Panc1 (cell line): ENCODE results near the gene OPN1MW3. TPM values are rescaled to one million over a fixed set of nuclear protein-coding genes. Genes with fewer than 3 reads are reported as not detected.
A peak's percentile ranks its signal among the peaks of the same experiment; 100 is the strongest.
"Not testable (repeated sequence)": the region's sequence is repeated elsewhere in the genome, so short reads cannot be mapped to it uniquely, and the experiment has no call there.

Experiments
- ATAC-seq: fragments of 200-7000 bp; cut with Tn5 transposase; 2 replicates; pipeline ENCODE4 v1.9.1; 2020; ENCODE audit warnings: mild to moderate bottlenecking, moderate library complexity
- BruUV-seq: library from RNA; stranded (reverse); fragments of 400-500 nt; replicated peaks from 2 replicates; lab custom pipeline; 2021; lab: Mats Ljungman, UMichigan
- CTCF ChIA-PET: fragments of 300-600 bp; sonication (Branson Sonifier 250); formaldehyde crosslinking; loops from one replicate; lab custom pipeline; 2022; ENCODE audit warnings: antibody characterized with exemption; lab: Charles Lee
- POLR2A ChIA-PET: fragments of 300-600 bp; sonication (Branson Sonifier 250); formaldehyde crosslinking; loops from one replicate; lab custom pipeline; 2022; ENCODE audit warnings: antibody characterized with exemption; lab: Charles Lee
- DNase-seq: peaks from one replicate; pipeline ENCODE4 v3.0.0-alpha.2; 2010; ENCODE audit warnings: low read depth, low spot score
- H3K27ac ChIP-seq: 2 replicates; pipeline ENCODE4 v1.5.1; 2011; ENCODE audit warnings: mild to moderate bottlenecking, low read length, inconsistent platforms
- H3K27me3 ChIP-seq: fragments of 200-500 bp; sonication (Bioruptor generic); 2 replicates; pipeline ENCODE4 v1.6.0; 2014; ENCODE audit warnings: low read length, inconsistent platforms; ENCODE audit not compliant: control insufficient read depth, insufficient read depth
- H3K36me3 ChIP-seq: fragments of 200-500 bp; sonication (Bioruptor generic); 2 replicates; pipeline ENCODE4 v1.5.1; 2014; ENCODE audit warnings: inconsistent platforms, mild to moderate bottlenecking, low read length, moderate library complexity; ENCODE audit not compliant: control insufficient read depth, insufficient read depth
- H3K4me1 ChIP-seq: 2 replicates; pipeline ENCODE4 v1.5.1; 2011; ENCODE audit warnings: inconsistent platforms, mild to moderate bottlenecking, low read length, moderate library complexity; ENCODE audit not compliant: control insufficient read depth, insufficient read depth
- H3K4me3 ChIP-seq, 2 experiments: 2 replicates each; pipeline ENCODE4 v1.5.1; 2011 to 2012; ENCODE audit warnings: low read depth in 2 of 2, low read length in 2 of 2, mild to moderate bottlenecking in 2 of 2, inconsistent platforms in 1 of 2, moderate library complexity in 1 of 2
- H3K9me3 ChIP-seq: fragments of 200-500 bp; sonication (Bioruptor generic); 2 replicates; pipeline ENCODE4 v1.5.1; 2014; ENCODE audit warnings: low read depth, mild to moderate bottlenecking, inconsistent platforms, low read length, moderate library complexity; ENCODE audit not compliant: control insufficient read depth, insufficient read depth
- in situ Hi-C: cut with HindIII; loops from 2 replicates; pipeline ENCODE4 v1.10.0; 2016; ENCODE audit warnings: low sequenced_read_pairs, low pct_unique_long_range_greater_than_20kb
- intact Hi-C: fragments of 100-400 bp; cut with micrococcal nuclease; formaldehyde crosslinking; loops from one replicate; pipeline ENCODE4 v1.10.0; 2022; ENCODE audit not compliant: unreplicated experiment
- total RNA-seq: library from RNA; stranded (reverse); gene quantifications from one replicate; pipeline ENCODE4 v1.2.1, GENCODE V29; 2021; ENCODE audit not compliant: unreplicated experiment

Gene OPN1MW3
- total RNA-seq, 1 experiment from 2014 or later = not detected

DNA sequence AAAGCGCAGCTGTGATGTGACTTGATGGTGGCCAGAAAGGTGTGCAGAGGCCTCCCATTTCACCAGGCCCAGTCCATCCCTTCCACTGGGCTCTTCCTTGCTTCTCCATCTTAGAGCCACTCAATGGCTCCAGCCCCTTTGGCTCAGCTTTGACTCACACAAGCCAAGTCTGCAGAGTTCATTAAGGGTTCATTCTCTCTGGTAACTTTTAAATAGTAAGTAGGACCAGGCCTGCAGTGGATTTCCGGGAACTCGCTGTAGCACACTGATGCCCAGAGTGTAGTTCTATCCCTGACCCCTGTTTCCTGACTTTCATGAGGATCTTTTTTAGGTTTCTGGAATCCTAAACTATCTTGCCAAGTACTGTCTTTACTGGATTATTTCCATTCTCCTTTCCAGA is 25.9 kb upstream of the OPN1MW3 start:
- CTCF ChIA-PET, H3K9me3 ChIP-seq, H3K4me1 ChIP-seq, H3K27me3 ChIP-seq, in situ Hi-C loops, ATAC-seq, intact Hi-C loops, POLR2A ChIA-PET, BruUV-seq, H3K27ac ChIP-seq, DNase-seq, H3K4me3 ChIP-seq, H3K36me3 ChIP-seq: not testable (repeated sequence)

DNA sequence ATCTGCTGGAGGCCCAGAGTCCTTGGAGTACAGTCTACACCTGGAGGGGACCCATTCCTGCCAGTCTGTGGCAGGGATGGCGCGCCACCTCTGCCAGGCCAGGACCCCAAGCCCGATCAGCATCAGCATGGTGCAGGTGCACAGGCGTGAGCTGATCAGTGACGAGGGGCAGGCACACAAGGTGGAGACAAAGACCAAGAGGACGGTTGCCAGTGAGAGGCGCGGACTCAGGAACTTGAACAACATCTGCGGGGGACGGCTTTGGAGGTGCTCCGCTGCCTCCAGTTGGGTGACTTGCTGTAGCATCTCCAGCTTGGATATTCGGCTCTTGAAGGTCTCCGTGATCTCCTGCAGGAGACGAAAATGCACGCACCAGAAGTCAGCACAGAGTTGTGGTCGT is 23.8 kb upstream of the OPN1MW3 start:
- in situ Hi-C loops, H3K9me3 ChIP-seq, H3K36me3 ChIP-seq, POLR2A ChIA-PET, H3K27ac ChIP-seq, ATAC-seq, intact Hi-C loops, H3K27me3 ChIP-seq, DNase-seq, H3K4me1 ChIP-seq, H3K4me3 ChIP-seq, BruUV-seq, CTCF ChIA-PET: not testable (repeated sequence)

DNA sequence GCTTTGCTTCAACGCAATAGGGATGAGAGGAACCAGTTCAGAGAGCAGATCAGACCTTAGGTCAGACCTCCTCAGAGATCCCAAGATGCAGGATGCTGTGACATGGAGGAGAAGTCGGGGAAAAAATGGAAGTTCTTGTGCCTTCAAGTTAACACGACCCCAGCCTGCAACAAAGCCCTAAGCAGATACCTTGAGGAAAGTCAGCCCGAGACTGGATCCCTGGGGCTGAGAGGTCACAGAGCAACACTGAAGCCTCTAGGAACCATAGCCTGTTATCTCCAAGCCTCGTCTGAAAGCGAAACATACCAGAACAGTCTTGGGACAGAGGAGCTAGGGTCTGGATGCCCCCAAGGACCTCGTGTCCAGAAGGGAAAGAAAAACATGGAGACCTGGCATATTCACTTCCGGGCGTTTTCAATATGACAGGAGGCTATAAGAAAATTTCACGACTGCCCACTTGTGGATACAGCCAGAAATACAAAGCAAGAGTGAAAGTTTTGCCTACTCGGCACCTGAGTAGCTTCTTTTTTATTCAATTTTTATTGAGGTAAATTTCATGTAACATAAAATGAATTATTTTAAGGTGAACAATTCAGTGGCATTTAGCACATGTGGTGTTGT is 18.3 kb upstream of the OPN1MW3 start:
- in situ Hi-C loops, CTCF ChIA-PET, POLR2A ChIA-PET, H3K9me3 ChIP-seq, H3K4me3 ChIP-seq, H3K27ac ChIP-seq, DNase-seq, intact Hi-C loops, H3K4me1 ChIP-seq, ATAC-seq, H3K36me3 ChIP-seq, H3K27me3 ChIP-seq, BruUV-seq: not testable (repeated sequence)

DNA sequence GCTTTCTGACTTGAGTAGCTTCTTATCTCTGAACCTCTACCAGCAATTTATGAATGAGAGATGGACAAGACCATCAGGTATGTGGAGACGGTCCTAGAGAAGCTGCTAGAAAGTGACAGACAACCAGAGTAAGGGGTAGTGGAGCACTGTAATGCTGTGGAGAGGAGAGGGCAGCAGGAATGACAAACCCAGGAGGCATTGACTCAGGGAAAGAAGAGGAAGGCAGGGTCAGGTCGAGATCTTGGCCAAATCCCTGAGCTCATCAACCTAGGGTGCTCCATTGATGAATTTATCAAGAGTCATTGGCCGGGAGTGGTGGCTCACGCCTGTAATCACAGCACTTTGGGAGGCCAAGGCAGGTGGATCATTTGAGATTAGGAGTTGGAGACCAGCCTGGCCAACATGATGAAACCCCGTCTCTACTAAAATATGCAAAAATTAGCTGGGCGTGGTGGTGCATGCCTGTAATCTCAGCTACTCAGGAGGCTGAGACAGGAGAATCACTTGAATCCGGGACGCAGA is 17.3 kb upstream of the OPN1MW3 start:
- DNase-seq, H3K9me3 ChIP-seq, H3K4me1 ChIP-seq, POLR2A ChIA-PET, H3K27me3 ChIP-seq, H3K4me3 ChIP-seq, H3K27ac ChIP-seq, H3K36me3 ChIP-seq, ATAC-seq, BruUV-seq, in situ Hi-C loops, CTCF ChIA-PET, intact Hi-C loops: not testable (repeated sequence)

DNA sequence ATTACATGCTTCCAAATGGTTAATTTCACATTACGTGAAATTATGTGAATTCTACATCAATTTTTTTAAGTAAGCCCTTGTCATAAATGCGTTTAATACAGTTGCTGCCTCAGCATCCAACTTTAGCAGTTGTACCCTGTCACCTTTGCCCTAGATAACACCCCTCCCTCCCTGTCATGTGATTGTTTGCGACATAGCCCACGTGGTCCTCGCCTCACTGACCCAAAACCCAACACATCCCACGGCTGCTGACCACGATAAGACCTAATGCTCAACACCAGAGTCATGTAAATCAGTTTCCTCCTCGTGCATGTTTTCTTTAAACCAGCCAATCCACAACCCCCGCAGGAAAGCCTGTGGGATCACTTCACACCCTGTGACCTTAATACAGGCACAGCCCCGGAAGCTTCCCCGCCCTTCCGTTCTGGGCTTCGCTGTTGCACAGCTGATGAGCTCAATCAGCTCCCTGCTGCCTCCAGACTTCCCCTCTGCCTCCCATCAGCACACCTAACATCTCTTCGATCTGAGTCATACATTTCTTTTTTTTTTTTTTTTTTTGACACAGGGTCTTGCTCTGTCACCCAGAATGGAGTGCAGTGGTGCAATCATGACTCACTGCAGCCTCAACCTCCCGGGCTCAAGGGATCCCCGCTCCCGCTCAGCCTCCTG is 9.9 kb upstream of the OPN1MW3 start:
- DNase-seq, H3K9me3 ChIP-seq, H3K27ac ChIP-seq, H3K36me3 ChIP-seq, CTCF ChIA-PET, POLR2A ChIA-PET, intact Hi-C loops, BruUV-seq, H3K27me3 ChIP-seq, H3K4me1 ChIP-seq, in situ Hi-C loops, H3K4me3 ChIP-seq: not testable (repeated sequence)
- ATAC-seq = peak; percentile 79

DNA sequence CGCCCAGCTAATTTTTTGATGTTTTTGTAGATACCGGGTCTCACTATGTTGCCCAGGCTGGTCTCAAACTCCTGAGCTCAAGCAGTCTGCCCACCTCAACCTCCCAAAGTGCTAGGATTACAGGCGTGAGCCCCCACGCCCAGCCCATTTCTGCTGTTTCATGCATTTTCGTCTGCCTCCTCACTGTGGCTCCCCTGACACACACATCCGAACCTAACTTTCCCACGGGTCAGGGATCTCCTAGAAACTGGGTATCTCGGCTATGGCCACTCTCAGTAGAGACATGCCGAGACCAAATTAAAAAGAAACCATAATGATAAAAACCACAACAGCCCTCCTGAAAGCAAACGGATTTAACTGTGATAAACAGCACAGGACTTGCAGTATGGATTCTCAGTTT is 9.3 kb upstream of the OPN1MW3 start:
- H3K36me3 ChIP-seq, BruUV-seq, ATAC-seq, intact Hi-C loops, H3K4me1 ChIP-seq, CTCF ChIA-PET, DNase-seq, in situ Hi-C loops, H3K4me3 ChIP-seq, H3K9me3 ChIP-seq, H3K27me3 ChIP-seq, POLR2A ChIA-PET, H3K27ac ChIP-seq: not testable (repeated sequence)

DNA sequence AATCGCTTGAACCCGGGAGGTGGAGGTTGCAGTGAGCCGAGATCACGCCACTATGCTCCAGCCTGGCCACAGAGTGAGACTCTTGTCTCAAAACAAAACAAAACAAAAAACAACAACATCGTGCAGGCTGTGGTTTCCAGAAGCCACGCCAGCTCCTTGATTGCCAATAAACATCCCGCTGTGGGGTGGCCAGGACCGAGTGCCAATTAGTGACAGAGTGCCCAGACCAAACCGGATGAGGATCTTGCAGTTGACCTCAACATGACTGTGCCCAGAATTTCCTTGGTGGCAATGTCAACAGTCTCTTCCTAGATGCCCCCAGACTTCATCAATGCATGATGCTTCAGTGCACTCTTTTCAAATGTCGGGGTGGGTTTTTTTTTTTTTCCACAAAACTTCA is 1.3 kb downstream of the OPN1MW3 start:
- BruUV-seq, H3K4me1 ChIP-seq, H3K27me3 ChIP-seq, H3K4me3 ChIP-seq, H3K9me3 ChIP-seq, H3K27ac ChIP-seq, intact Hi-C loops, in situ Hi-C loops, ATAC-seq, CTCF ChIA-PET, DNase-seq, POLR2A ChIA-PET, H3K36me3 ChIP-seq: not testable (repeated sequence)
